H9 (cell line): ENCODE data around the gene SEPHS1. TPM values are rescaled to one million over a fixed set of nuclear protein-coding genes. Genes with fewer than 3 reads are reported as not detected.

Experiments
- DNase-seq: peaks from one replicate; pipeline ENCODE4 v3.0.0-alpha.2; 2017
- H2AFZ ChIP-seq: one replicate; pipeline ENCODE4 v1.6.1; 2013; ENCODE audit warnings: mild to moderate bottlenecking, low read length, control low read depth, moderate library complexity
- H2AK5ac ChIP-seq: 2 replicates; pipeline ENCODE4 v1.6.1; 2013; ENCODE audit warnings: low read length, control low read depth, mixed read lengths; ENCODE audit not compliant: insufficient read length
- H2BK120ac ChIP-seq: one replicate; pipeline ENCODE4 v1.6.1; 2013; ENCODE audit warnings: low read depth, mild to moderate bottlenecking, low read length, control low read depth, inconsistent platforms; ENCODE audit not compliant: poor library complexity, severe bottlenecking
- H2BK12ac ChIP-seq: 2 replicates; pipeline ENCODE4 v1.6.1; 2013; ENCODE audit warnings: low read length, control low read depth, mixed read lengths, low read depth; ENCODE audit not compliant: insufficient read length
- H2BK15ac ChIP-seq: 2 replicates; pipeline ENCODE4 v1.6.1; 2013; ENCODE audit warnings: low read depth, low read length, control low read depth
- H2BK20ac ChIP-seq: one replicate; pipeline ENCODE4 v1.6.1; 2013; ENCODE audit warnings: low read depth, mild to moderate bottlenecking, low read length, control low read depth, inconsistent platforms; ENCODE audit not compliant: poor library complexity, severe bottlenecking
- H2BK5ac ChIP-seq: 2 replicates; pipeline ENCODE4 v1.6.1; 2013; ENCODE audit warnings: low read length, control low read depth, mixed read lengths; ENCODE audit not compliant: insufficient read length
- H3K14ac ChIP-seq: 2 replicates; pipeline ENCODE4 v1.6.1; 2013; ENCODE audit warnings: low read length, control low read depth; ENCODE audit not compliant: insufficient read depth
- H3K18ac ChIP-seq: 2 replicates; pipeline ENCODE4 v1.6.1; 2013; ENCODE audit warnings: low read depth, mild to moderate bottlenecking, mixed read lengths, low read length, control low read depth; ENCODE audit not compliant: insufficient read length
- H3K23ac ChIP-seq: 2 replicates; pipeline ENCODE4 v1.6.1; 2013; ENCODE audit warnings: low read length, control low read depth, mixed read lengths, low read depth; ENCODE audit not compliant: insufficient read length
- H3K23me2 ChIP-seq: 2 replicates; pipeline ENCODE4 v1.6.1; 2013; ENCODE audit warnings: low read depth, mild to moderate bottlenecking, mixed read lengths, low read length, control low read depth; ENCODE audit not compliant: insufficient read length, poor library complexity, severe bottlenecking
- H3K27ac ChIP-seq: 2 replicates; pipeline ENCODE4 v1.5.1; 2013; ENCODE audit warnings: low read length, control low read depth, mixed read lengths, low read depth; ENCODE audit not compliant: insufficient read length
- H3K27me3 ChIP-seq: 2 replicates; pipeline ENCODE4 v1.6.1; 2013; ENCODE audit warnings: low read length, control low read depth, inconsistent platforms; ENCODE audit not compliant: insufficient read depth
- H3K4ac ChIP-seq: 2 replicates; pipeline ENCODE4 v1.6.1; 2013; ENCODE audit warnings: low read depth, mild to moderate bottlenecking, control low read depth, inconsistent platforms, low read length, moderate library complexity
- H3K4me1 ChIP-seq: 2 replicates; pipeline ENCODE4 v1.6.1; 2013; ENCODE audit warnings: low read length, control low read depth, inconsistent platforms; ENCODE audit not compliant: insufficient read depth
- H3K4me2 ChIP-seq: 2 replicates; pipeline ENCODE4 v1.6.1; 2013; ENCODE audit warnings: low read length, control low read depth, mixed read lengths; ENCODE audit not compliant: insufficient read length, insufficient read depth
- H3K56ac ChIP-seq: 2 replicates; pipeline ENCODE4 v1.6.1; 2013; ENCODE audit warnings: low read depth, mild to moderate bottlenecking, mixed read lengths, low read length, control low read depth; ENCODE audit not compliant: insufficient read length
- H3K79me1 ChIP-seq: 2 replicates; pipeline ENCODE4 v1.6.1; 2013; ENCODE audit warnings: low read depth, mild to moderate bottlenecking, moderate library complexity, low read length, control low read depth, inconsistent platforms; ENCODE audit not compliant: insufficient read depth, poor library complexity, severe bottlenecking
- H3K79me2 ChIP-seq: 2 replicates; pipeline ENCODE4 v1.6.1; 2013; ENCODE audit warnings: low read length, control low read depth, inconsistent platforms; ENCODE audit not compliant: insufficient read depth
- H3K9ac ChIP-seq: 2 replicates; pipeline ENCODE4 v1.6.1; 2013; ENCODE audit warnings: low read length, control low read depth, mixed read lengths; ENCODE audit not compliant: insufficient read length; ENCODE audit errors: extremely low read depth
- H3K9me3 ChIP-seq: one replicate; pipeline ENCODE4 v1.6.1; 2013; ENCODE audit warnings: low read depth, low read length, inconsistent platforms; ENCODE audit not compliant: control insufficient read depth
- H3T11ph ChIP-seq: one replicate; pipeline ENCODE4 v1.6.1; 2013; ENCODE audit warnings: mild to moderate bottlenecking, low read length, control low read depth, inconsistent platforms
- H4K20me1 ChIP-seq: one replicate; pipeline ENCODE4 v1.6.1; 2013; ENCODE audit not compliant: control insufficient read depth, insufficient read length, insufficient read depth
- H4K5ac ChIP-seq: 2 replicates; pipeline ENCODE4 v1.6.1; 2013; ENCODE audit warnings: low read depth, mild to moderate bottlenecking, mixed read lengths, low read length, control low read depth; ENCODE audit not compliant: insufficient read length
- H4K8ac ChIP-seq: replicated peaks from 2 replicates; pipeline ENCODE4 v1.6.1; 2013; ENCODE audit warnings: low read length, control low read depth, mixed read lengths, low read depth; ENCODE audit not compliant: insufficient read length
- H4K91ac ChIP-seq: 2 replicates; pipeline ENCODE4 v1.6.1; 2013; ENCODE audit warnings: low read depth, mild to moderate bottlenecking, moderate library complexity, mixed read lengths, low read length, control low read depth; ENCODE audit not compliant: insufficient read length
- H3K27ac Mint-ChIP-seq, 3 experiments: 2 replicates in 2 of 3; 3 replicates in 1 of 3; pipeline ENCODE4 v1.8.0; 2020 to 2021; ENCODE audit warnings: mixed read lengths in 3 of 3, mild to moderate bottlenecking in 1 of 3, moderate library complexity in 1 of 3
- H3K27me3 Mint-ChIP-seq: 2 replicates; pipeline ENCODE4 v1.8.0; 2021; ENCODE audit warnings: low read depth, mild to moderate bottlenecking, moderate library complexity, mixed read lengths
- H3K36me3 Mint-ChIP-seq, 3 experiments: 2 replicates in 2 of 3; 3 replicates in 1 of 3; pipeline ENCODE4 v1.8.0; 2020 to 2021; ENCODE audit warnings: low read depth in 3 of 3, mixed read lengths in 3 of 3; ENCODE audit not compliant: insufficient read depth in 1 of 3
- H3K4me1 Mint-ChIP-seq, 2 experiments: 2 replicates each; pipeline ENCODE4 v1.8.0; 2020; ENCODE audit warnings: mixed read lengths in 2 of 2
- H3K4me3 Mint-ChIP-seq, 2 experiments: 2 replicates in 1 of 2; 3 replicates in 1 of 2; pipeline ENCODE4 v1.8.0; 2020 to 2021; ENCODE audit warnings: mild to moderate bottlenecking in 2 of 2, mixed read lengths in 2 of 2, moderate library complexity in 1 of 2
- H3K9me3 Mint-ChIP-seq, 2 experiments: 2 replicates in 1 of 2; 3 replicates in 1 of 2; pipeline ENCODE4 v1.8.0; 2020; ENCODE audit warnings: mild to moderate bottlenecking in 2 of 2, mixed read lengths in 2 of 2, moderate library complexity in 1 of 2
- WGBS: extraction: QIAGEN DNeasy Blood & Tissue Kit; methylation state at CpG from one replicate; pipeline ENCODE4 v1.1.7; 2013; ENCODE audit warnings: missing lambda C conversion rate, low lambda C conversion rate, mixed read lengths; ENCODE audit not compliant: insufficient read length; ENCODE audit errors: extremely low coverage; 5-methylcytosine and 5-hydroxymethylcytosine counted together
- total RNA-seq: library from RNA; stranded (reverse); gene quantifications from 2 replicates; pipeline ENCODE4 v1.2.1, GENCODE V29; 2021
- TF ChIP-seq, protein P1 (sequence below): fragments of 200-600 bp; sonication (generic); conservative IDR thresholded peaks from 3 replicates; pipeline ENCODE4 v1.8.0; 2021; ENCODE audit warnings: antibody characterized with exemption, mild to moderate bottlenecking

Gene SEPHS1
- total RNA-seq, 1 experiment from 2014 or later: 366 TPM

DNA sequence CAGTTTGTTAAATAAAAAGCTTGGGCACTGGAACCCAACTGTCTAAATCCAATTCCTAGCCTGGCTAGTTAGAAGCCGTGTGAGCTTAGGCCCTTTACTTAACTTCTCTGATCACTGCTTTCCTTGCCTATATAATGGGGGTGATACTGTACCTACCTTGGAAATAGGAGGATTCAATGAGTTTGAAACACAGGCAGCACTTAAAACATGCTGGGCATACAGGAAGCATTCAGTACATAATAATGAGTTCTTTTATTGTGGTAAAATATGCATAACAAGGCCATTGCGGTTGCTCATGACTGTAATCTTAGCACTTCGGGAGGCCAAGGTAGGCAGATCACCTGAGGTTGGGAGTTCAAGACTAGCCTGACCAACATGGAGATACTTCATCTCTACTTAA is 47.4 kb upstream of the SEPHS1 start:
- peaks cover 20 to 22% of the 10 kb centered on the region in 2 experiments for H3K9me3 Mint-ChIP-seq
- Histone ChIP-seq H2BK12ac (no peak overlapping the region), H3K27ac (no peak overlapping the region), H4K8ac (no peak overlapping the region), H3K9ac (no peak overlapping the region), H2BK20ac (no peak overlapping the region), H3K23me2 (no peaks in the 10 kb centered on the region), H3K18ac (no peak overlapping the region), H3K4me1 (peaks cover 2% of the 10 kb centered on the region; the same call in 1 of the 2 replicates), H2AFZ (no peak overlapping the region), H3K27me3 (no peaks in the 10 kb centered on the region), H2BK120ac (no peak overlapping the region), H4K5ac (no peak overlapping the region), H2BK5ac (no peak overlapping the region), H3K56ac (no peak overlapping the region), H4K91ac (no peak overlapping the region), H3K4me2 (no peak overlapping the region), H3K9me3 (peaks cover 10% of the 10 kb centered on the region), H3K14ac (no peak overlapping the region), H3K79me2 (no peaks in the 10 kb centered on the region; the same call in 1 of the 2 replicates), H3K4ac (no peak overlapping the region), H3K23ac (no peak overlapping the region), H2AK5ac (no peak overlapping the region), H3T11ph (no peak overlapping the region), H3K79me1 (no peaks in the 10 kb centered on the region), H2BK15ac (no peak overlapping the region), H4K20me1 (no peaks in the 10 kb centered on the region)
- TF ChIP-seq, protein P1, sequence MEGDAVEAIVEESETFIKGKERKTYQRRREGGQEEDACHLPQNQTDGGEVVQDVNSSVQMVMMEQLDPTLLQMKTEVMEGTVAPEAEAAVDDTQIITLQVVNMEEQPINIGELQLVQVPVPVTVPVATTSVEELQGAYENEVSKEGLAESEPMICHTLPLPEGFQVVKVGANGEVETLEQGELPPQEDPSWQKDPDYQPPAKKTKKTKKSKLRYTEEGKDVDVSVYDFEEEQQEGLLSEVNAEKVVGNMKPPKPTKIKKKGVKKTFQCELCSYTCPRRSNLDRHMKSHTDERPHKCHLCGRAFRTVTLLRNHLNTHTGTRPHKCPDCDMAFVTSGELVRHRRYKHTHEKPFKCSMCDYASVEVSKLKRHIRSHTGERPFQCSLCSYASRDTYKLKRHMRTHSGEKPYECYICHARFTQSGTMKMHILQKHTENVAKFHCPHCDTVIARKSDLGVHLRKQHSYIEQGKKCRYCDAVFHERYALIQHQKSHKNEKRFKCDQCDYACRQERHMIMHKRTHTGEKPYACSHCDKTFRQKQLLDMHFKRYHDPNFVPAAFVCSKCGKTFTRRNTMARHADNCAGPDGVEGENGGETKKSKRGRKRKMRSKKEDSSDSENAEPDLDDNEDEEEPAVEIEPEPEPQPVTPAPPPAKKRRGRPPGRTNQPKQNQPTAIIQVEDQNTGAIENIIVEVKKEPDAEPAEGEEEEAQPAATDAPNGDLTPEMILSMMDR: no peak
- no peak overlapping the region for H3K4me3 Mint-ChIP-seq
- no peak overlapping the region for H3K27ac Mint-ChIP-seq
- H3K36me3 Mint-ChIP-seq: peaks cover 8 to 24% (median 22%) of the 10 kb centered on the region in 3 experiments
- no CpG with 5 or more reads among the region's 3 CpGs for WGBS
- peaks cover 2% of the 10 kb centered on the region; the same call in 1 of the 2 replicates for H3K27me3 Mint-ChIP-seq
- peak; percentile 36 for DNase-seq
- peaks cover 18 to 32% of the 10 kb centered on the region in 2 experiments for H3K4me1 Mint-ChIP-seq
